Measurements from ENCODE around the gene OR13J1. TPM values are rescaled to one million over a fixed set of nuclear protein-coding genes. Genes with fewer than 3 reads are reported as not detected.

Gene OR13J1
- total and polyA plus RNA-seq, 4 donors, result not detected

DNA sequence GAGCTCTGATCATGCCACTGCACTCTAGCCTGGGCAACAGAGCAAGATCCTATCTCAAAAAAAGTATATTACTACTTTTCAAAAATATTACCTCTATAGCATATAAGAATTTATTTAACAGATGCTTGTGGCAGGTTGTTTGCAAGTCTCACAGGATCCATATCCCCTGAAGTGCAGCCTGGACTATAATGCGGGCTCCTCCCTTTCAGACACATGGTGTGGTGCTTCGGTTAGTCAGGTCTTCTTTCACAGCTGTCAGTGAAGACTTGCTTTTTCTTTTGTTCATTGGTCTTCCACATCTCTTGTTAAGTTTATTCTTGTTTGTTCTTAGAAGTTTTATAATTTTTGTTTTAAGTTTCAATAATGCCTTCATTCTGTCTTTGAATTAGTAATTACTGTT lies 26.4 kb upstream of the OR13J1 start:
- H3K4me3 ChIP-seq (ENCODE audit: low read depth in 1 of 3, low read length in 3 of 3), result no peak overlapping the region
- TF ChIP-seq HNF4G (IDR thresholded peaks at IDR 0.05) (no peak), YY1 (IDR thresholded peaks at IDR 0.05) (no peak), FOXA1 (IDR thresholded peaks at IDR 0.05) (no peak), GABPA (IDR thresholded peaks at IDR 0.05 in 1 of 2, conservative IDR thresholded peaks at IDR 0.05 in 1 of 2) (no peak), RAD21 (IDR thresholded peaks at IDR 0.05) (no peak), EGR1 (IDR thresholded peaks at IDR 0.05; ENCODE audit: low read depth in 2 of 2) (no peak), TAF1 (conservative IDR thresholded peaks at IDR 0.05) (no peak), FOXA2 (IDR thresholded peaks at IDR 0.05) (no peak), RXRA (IDR thresholded peaks at IDR 0.05) (no peak), JUND (IDR thresholded peaks at IDR 0.05) (no peak), NR2F2 (IDR thresholded peaks at IDR 0.05) (no peak), HNF4A (conservative IDR thresholded peaks at IDR 0.05) (no peak), SP1 (IDR thresholded peaks at IDR 0.05) (no peak)
- TF ChIP-seq, protein P1, sequence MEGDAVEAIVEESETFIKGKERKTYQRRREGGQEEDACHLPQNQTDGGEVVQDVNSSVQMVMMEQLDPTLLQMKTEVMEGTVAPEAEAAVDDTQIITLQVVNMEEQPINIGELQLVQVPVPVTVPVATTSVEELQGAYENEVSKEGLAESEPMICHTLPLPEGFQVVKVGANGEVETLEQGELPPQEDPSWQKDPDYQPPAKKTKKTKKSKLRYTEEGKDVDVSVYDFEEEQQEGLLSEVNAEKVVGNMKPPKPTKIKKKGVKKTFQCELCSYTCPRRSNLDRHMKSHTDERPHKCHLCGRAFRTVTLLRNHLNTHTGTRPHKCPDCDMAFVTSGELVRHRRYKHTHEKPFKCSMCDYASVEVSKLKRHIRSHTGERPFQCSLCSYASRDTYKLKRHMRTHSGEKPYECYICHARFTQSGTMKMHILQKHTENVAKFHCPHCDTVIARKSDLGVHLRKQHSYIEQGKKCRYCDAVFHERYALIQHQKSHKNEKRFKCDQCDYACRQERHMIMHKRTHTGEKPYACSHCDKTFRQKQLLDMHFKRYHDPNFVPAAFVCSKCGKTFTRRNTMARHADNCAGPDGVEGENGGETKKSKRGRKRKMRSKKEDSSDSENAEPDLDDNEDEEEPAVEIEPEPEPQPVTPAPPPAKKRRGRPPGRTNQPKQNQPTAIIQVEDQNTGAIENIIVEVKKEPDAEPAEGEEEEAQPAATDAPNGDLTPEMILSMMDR (IDR thresholded peaks at IDR 0.05; ENCODE audit: low read depth, low read length, missing input control), result no peak
- TF ChIP-seq, protein P2, sequence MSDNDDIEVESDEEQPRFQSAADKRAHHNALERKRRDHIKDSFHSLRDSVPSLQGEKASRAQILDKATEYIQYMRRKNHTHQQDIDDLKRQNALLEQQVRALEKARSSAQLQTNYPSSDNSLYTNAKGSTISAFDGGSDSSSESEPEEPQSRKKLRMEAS (IDR thresholded peaks at IDR 0.05), result no peak
- TF ChIP-seq, protein P3, sequence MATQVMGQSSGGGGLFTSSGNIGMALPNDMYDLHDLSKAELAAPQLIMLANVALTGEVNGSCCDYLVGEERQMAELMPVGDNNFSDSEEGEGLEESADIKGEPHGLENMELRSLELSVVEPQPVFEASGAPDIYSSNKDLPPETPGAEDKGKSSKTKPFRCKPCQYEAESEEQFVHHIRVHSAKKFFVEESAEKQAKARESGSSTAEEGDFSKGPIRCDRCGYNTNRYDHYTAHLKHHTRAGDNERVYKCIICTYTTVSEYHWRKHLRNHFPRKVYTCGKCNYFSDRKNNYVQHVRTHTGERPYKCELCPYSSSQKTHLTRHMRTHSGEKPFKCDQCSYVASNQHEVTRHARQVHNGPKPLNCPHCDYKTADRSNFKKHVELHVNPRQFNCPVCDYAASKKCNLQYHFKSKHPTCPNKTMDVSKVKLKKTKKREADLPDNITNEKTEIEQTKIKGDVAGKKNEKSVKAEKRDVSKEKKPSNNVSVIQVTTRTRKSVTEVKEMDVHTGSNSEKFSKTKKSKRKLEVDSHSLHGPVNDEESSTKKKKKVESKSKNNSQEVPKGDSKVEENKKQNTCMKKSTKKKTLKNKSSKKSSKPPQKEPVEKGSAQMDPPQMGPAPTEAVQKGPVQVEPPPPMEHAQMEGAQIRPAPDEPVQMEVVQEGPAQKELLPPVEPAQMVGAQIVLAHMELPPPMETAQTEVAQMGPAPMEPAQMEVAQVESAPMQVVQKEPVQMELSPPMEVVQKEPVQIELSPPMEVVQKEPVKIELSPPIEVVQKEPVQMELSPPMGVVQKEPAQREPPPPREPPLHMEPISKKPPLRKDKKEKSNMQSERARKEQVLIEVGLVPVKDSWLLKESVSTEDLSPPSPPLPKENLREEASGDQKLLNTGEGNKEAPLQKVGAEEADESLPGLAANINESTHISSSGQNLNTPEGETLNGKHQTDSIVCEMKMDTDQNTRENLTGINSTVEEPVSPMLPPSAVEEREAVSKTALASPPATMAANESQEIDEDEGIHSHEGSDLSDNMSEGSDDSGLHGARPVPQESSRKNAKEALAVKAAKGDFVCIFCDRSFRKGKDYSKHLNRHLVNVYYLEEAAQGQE (IDR thresholded peaks at IDR 0.05), result no peak
- TF ChIP-seq, protein P4, sequence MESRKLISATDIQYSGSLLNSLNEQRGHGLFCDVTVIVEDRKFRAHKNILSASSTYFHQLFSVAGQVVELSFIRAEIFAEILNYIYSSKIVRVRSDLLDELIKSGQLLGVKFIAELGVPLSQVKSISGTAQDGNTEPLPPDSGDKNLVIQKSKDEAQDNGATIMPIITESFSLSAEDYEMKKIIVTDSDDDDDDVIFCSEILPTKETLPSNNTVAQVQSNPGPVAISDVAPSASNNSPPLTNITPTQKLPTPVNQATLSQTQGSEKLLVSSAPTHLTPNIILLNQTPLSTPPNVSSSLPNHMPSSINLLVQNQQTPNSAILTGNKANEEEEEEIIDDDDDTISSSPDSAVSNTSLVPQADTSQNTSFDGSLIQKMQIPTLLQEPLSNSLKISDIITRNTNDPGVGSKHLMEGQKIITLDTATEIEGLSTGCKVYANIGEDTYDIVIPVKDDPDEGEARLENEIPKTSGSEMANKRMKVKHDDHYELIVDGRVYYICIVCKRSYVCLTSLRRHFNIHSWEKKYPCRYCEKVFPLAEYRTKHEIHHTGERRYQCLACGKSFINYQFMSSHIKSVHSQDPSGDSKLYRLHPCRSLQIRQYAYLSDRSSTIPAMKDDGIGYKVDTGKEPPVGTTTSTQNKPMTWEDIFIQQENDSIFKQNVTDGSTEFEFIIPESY (IDR thresholded peaks at IDR 0.05), result no peak
- TF ChIP-seq, protein P5, sequence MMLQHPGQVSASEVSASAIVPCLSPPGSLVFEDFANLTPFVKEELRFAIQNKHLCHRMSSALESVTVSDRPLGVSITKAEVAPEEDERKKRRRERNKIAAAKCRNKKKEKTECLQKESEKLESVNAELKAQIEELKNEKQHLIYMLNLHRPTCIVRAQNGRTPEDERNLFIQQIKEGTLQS (IDR thresholded peaks at IDR 0.05), result no peak
- H3K27ac ChIP-seq (ENCODE audit: low read depth in 1 of 2, low read length in 2 of 2), result no peak overlapping the region
- no peaks in the 10 kb centered on the region for H3K9me3 ChIP-seq (ENCODE audit: control insufficient read depth in 4 of 4, low read length in 3 of 4)
- WGBS, result 94% methylated on average over 2 of the region's 2 CpGs
- no peak overlapping the region for H3K9ac ChIP-seq (ENCODE audit: low read depth in 1 of 2, low read length in 2 of 2)
- H3K4me1 ChIP-seq (ENCODE audit: control insufficient read depth in 4 of 4, insufficient read depth in 4 of 4, low read length in 3 of 4), result no peaks in the 10 kb centered on the region
- H3K27me3 ChIP-seq (ENCODE audit: control insufficient read depth in 4 of 4, insufficient read depth in 4 of 4, low read length in 3 of 4), result peaks cover 0 to 2% (median 0%) of the 10 kb centered on the region in 4 donors
- no peak for DNase-seq (ENCODE audit: low spot score)
- H3K36me3 ChIP-seq (ENCODE audit: control insufficient read depth in 4 of 4, insufficient read depth in 3 of 4, low read depth in 1 of 4, low read length in 3 of 4), result no peaks in the 10 kb centered on the region
